T-helper 1 cell treated with Interleukin-12 subunit alpha and Interleukin-12 subunit beta and Interleukin-4 antibody, amounts not matched to agents 30 μg/mL and 1 μg/mL, for 36 hours (primary cell): Measurements from ENCODE around the gene PTCRA.
A peak's percentile ranks its signal among the peaks of the same experiment; 100 is the strongest.
"Not testable (repeated sequence)": the region's sequence is repeated elsewhere in the genome, so short reads cannot be mapped to it uniquely, and the experiment has no call there.

Source experiments
- H3K27ac Mint-ChIP-seq: one replicate; pipeline ENCODE4 v1.8.0; 2021; ENCODE audit warnings: mild to moderate bottlenecking, mixed read lengths
- H3K27me3 Mint-ChIP-seq: one replicate; pipeline ENCODE4 v1.8.0; 2021; ENCODE audit warnings: low read depth, mixed read lengths
- H3K36me3 Mint-ChIP-seq: one replicate; pipeline ENCODE4 v1.8.0; 2021; ENCODE audit warnings: low read depth, mixed read lengths
- H3K4me1 Mint-ChIP-seq: one replicate; pipeline ENCODE4 v1.8.0; 2021; ENCODE audit warnings: low read depth, mixed read lengths
- H3K4me3 Mint-ChIP-seq: one replicate; pipeline ENCODE4 v1.8.0; 2021; ENCODE audit warnings: mild to moderate bottlenecking, moderate library complexity, mixed read lengths
- H3K9me3 Mint-ChIP-seq: one replicate; pipeline ENCODE4 v1.8.0; 2021; ENCODE audit warnings: mixed read lengths

PTCRA gene, protein sequence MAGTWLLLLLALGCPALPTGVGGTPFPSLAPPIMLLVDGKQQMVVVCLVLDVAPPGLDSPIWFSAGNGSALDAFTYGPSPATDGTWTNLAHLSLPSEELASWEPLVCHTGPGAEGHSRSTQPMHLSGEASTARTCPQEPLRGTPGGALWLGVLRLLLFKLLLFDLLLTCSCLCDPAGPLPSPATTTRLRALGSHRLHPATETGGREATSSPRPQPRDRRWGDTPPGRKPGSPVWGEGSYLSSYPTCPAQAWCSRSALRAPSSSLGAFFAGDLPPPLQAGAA

DNA sequence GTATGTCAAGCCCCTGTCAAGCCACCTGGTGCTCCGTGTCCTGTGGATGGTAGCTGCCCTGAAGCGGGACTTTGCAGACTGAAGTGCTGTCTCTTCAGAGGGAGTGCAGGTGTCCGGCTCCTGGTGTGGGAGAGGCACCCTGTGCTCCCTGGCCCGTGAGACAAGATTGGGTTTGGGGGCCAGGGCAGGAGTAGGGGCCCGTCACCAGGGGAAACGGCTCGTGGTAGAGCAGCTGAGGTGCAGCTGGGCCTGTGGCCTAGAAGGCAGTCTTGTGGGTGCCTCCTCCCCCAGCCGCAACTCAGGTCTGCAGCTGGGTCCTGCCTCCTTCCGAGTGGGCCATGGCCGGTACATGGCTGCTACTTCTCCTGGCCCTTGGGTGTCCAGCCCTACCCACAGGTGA lies at the start of gene PTCRA:
Gene PTCRA (plus strand): TSS at position 322 of the 400 bp plus-strand sequence. CDS start 17 bp downstream, at position 339.
- Mint-ChIP-seq H3K27me3 (peaks cover 10% of the 10 kb centered on the region), H3K4me1 (peaks cover 4% of the 10 kb centered on the region), H3K9me3 (no peaks in the 10 kb centered on the region), H3K4me3 (no peak within 1 kb of the TSS), H3K36me3 (no peaks in the 10 kb centered on the region), H3K27ac (no peak within 1 kb of the TSS)

DNA sequence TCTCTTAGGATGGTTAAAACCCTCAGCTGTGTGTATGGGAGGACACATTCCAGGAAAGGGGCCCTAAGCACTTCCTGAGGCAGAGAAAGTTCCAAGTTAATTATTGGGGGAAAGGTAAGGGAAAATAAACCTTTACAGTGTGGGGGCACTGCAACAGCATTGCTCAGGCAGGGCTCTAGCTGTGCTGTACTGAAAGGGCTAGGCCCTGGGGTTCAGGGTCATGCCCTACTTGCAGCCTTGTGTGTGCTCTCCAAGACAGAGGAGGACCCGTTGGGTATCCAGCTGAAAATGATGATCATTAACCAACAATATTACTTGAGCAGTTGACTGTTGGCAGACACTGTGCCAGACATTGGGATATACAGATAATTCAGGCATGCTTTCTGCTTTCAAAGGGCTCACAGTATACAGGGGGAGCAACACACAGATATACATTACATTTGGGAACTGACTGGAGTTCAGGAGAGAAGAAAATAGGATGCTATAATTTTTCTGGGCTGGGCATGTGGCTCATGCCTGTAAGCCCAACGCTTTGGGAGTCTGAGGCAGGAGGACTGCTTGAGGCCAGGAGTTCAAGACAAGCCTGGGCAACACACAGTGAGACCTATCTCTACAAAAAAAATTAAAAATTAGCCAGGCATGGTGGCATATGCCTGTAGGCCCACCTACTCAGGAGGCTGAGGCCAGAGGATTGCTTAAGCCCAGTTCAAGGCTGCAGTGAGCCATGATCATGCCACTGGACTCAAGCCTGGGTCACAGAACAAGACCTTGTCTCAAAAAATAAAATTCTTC lies 45.5 kb upstream of the PTCRA start:
- H3K4me1 Mint-ChIP-seq: peaks cover 4% of the 10 kb centered on the region
- H3K9me3 Mint-ChIP-seq: no peaks in the 10 kb centered on the region
- H3K27ac Mint-ChIP-seq: no peak overlapping the region
- H3K36me3 Mint-ChIP-seq: peaks cover 16% of the 10 kb centered on the region
- H3K27me3 Mint-ChIP-seq: no peaks in the 10 kb centered on the region
- no peak overlapping the region for H3K4me3 Mint-ChIP-seq

DNA sequence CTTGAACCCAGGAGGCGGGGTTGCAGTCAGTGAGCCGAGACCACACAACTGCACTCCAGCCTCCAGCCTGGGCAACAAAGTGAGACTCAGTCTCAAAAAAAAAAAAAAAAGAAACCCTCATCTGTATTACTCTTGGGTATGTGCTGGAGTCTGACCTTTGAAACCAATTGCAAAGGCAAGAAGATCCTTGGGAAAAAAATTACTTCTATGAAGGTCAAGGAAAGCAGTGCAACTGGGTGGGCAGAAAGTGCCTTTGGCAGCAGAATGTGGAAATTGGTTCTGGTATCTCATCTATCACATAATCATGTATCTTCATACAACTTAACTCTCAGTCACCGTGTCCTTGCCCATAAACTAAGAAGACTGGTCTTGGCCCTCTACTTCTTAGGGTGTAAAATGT lies 44.1 kb upstream of the PTCRA start:
- Mint-ChIP-seq H3K27me3 (no peaks in the 10 kb centered on the region), H3K36me3 (peaks cover 9% of the 10 kb centered on the region), H3K4me3 (no peak overlapping the region), H3K27ac (no peak overlapping the region), H3K9me3 (no peaks in the 10 kb centered on the region), H3K4me1 (peaks cover 4% of the 10 kb centered on the region)

DNA sequence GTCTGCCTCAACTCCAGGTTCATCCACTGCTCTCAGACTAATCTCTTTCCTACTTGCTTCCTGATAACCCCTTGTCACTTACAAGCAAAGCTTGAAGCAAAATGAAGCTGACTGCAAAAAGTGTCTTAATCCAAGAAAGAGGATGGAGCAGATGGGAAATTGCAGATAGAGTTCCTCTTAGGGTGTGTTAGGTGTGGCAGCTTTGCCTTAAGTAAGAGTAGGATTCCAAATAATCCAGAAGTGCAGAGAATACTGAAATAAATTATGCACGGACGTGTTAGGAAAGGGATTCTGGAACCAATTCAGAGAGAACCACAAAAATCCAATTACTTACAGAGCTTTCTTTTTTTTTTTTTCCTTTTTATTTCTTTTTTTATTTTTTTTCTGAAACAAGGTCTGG lies 42.5 kb upstream of the PTCRA start:
- Mint-ChIP-seq H3K27ac (peak overlapping the region; percentile 29), H3K4me3 (no peak overlapping the region), H3K9me3 (no peaks in the 10 kb centered on the region), H3K36me3 (no peaks in the 10 kb centered on the region), H3K27me3 (no peaks in the 10 kb centered on the region), H3K4me1 (peaks cover 2% of the 10 kb centered on the region)

DNA sequence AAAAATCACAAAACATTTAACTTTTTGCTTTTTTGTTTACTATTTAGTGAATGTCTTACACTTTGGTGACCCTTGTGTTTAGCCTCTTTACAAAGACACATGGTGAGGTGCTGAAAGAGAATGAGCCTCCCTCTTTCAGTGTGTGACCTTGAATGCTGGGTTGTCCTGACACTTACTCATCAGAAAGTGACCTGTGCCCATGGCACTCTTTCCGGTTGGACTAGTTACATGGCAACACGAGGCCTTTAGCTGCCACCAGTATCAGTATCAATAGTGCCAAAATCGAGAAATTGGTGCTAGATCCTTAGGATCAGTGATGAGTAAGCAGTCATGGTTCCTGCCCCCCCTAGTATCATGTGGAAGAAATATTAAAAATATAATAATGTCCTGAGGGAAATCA lies 38.2 kb upstream of the PTCRA start:
- H3K9me3 Mint-ChIP-seq: no peaks in the 10 kb centered on the region
- no peaks in the 10 kb centered on the region for H3K27me3 Mint-ChIP-seq
- H3K36me3 Mint-ChIP-seq: peaks cover 9% of the 10 kb centered on the region
- peaks cover 4% of the 10 kb centered on the region for H3K4me1 Mint-ChIP-seq
- H3K27ac Mint-ChIP-seq: no peak overlapping the region
- no peak overlapping the region for H3K4me3 Mint-ChIP-seq

DNA sequence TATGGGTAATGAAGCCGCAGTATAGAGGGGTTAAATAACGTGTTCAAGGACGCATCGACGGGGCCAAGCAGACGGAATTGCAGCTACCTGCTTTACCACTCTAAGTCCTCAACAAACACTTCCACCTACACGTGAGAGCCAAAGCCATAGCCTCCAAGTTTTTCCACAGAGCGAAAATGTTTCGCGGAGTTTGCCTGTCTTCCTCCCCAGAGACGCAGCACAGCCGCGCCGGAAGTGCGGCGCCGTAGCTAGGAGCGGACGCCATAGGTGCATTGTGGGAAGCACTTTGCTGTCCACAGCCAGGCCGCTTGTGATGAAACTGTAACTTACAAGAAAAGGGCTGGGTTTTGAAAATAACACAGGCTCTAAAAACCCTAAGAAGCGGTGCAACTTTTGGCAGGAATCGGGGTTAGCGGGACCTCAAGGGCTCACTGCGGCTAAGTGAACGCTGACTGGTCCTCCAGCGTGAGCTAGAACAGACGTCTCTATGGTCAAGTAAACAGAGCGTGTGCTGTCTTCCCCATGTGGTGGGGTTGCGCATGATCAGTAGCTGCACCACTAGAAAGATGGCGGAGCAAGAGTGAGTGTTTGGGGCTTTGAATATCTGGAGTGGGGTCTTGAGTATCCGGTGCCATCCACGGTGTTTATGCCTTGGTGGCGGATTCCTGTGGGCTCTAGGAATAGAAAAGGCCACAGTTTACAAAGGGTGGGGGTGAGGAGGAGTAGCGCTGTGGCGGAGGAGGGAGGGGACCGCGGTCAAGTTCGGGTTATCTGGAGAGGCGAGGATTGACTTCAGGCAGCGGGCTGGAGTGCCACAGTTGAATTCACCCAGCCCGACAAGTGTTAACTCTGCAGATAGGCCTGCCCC lies 36.2 kb upstream of the PTCRA start, which contains the start of gene RPL7L1:
Gene RPL7L1 (plus strand): TSS at position 245 of the 868 bp plus-strand sequence. CDS start 295 bp downstream, at position 540.
- H3K36me3 Mint-ChIP-seq: peaks cover 23% of the 10 kb centered on the region
- no peaks in the 10 kb centered on the region for H3K27me3 Mint-ChIP-seq
- peak within 1 kb of the TSS; percentile 99 for H3K27ac Mint-ChIP-seq
- H3K9me3 Mint-ChIP-seq: no peaks in the 10 kb centered on the region
- peak within 1 kb of the TSS; percentile 99 for H3K4me3 Mint-ChIP-seq
- peaks cover 6% of the 10 kb centered on the region for H3K4me1 Mint-ChIP-seq

DNA sequence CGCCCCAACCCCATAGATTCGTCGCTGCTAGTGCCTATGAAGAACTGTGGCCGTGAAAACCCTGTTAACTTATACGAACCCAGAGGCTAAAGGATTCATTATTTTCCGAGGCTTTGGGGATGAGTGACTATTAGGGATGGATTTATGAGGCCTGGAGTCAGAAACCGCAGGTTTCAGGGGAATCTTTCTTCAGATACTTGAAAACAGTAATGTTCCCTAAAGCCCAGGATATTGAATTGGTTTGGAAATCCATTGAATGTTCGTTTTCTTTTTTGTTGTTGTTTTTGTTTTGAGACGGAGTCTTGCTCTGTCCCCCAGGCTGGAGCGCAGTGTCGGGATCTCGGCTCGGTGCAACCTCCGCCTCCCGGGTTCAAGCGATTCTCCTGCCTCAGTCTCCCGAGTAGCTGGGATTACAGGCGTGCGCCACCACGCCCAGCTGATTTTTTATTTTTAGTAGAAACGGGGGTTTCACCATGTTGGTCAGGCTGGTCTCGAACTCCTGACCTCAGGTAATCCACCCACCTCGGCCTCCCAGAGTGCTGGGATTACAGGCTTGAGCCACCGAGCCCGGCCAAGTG lies 35.5 kb upstream of the PTCRA start:
- H3K27me3 Mint-ChIP-seq, H3K9me3 Mint-ChIP-seq, H3K4me1 Mint-ChIP-seq: not testable (repeated sequence)
- Mint-ChIP-seq H3K36me3 (peaks cover 25% of the 10 kb centered on the region), H3K4me3 (peak overlapping the region; percentile 99), H3K27ac (peak overlapping the region; percentile 99)

DNA sequence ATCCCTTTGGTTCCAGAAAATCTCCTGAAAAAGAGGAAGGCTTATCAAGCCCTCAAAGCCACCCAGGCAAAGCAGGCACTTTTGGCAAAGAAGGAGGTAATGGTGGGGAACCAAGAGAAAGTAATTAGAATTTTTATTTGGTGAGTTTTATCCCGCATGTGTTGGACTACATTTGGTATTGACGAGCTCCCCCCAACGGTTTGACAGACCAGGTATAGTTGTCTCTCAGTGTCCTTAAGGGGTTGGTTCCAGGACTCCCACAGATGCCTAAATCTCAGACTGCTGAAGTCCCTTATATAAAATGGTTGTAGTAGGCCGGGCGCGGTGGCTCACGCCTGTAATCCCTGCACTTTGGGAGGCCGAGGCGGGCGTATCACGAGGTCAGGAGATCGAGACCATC lies 35.0 kb upstream of the PTCRA start:
- peak overlapping the region; percentile 99 for H3K27ac Mint-ChIP-seq
- peak overlapping the region; percentile 99 for H3K4me3 Mint-ChIP-seq
- peaks cover 29% of the 10 kb centered on the region for H3K36me3 Mint-ChIP-seq
- not testable (repeated sequence) for H3K4me1 Mint-ChIP-seq, H3K9me3 Mint-ChIP-seq, H3K27me3 Mint-ChIP-seq

DNA sequence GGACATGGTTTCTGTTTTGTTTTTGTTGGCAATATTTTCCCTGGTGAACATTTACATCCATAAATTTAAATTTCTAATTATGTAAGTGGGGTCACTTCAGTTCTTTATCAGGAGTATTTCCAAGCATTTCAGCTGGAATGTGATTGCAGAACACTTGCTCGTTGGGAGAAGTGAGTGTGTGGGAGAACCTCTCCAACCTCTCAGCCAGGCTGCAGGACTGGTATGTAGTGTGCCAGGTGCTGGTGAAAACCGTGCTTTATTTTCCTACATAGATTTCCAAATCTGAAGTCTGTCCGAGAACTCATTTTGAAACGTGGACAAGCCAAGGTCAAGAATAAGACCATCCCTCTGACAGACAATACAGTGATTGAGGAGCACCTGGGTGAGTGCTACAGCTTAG lies 30.2 kb upstream of the PTCRA start:
- Mint-ChIP-seq H3K27me3 (no peaks in the 10 kb centered on the region), H3K27ac (no peak overlapping the region), H3K36me3 (peaks cover 34% of the 10 kb centered on the region), H3K9me3 (no peaks in the 10 kb centered on the region), H3K4me1 (peaks cover 12% of the 10 kb centered on the region), H3K4me3 (no peak overlapping the region)

DNA sequence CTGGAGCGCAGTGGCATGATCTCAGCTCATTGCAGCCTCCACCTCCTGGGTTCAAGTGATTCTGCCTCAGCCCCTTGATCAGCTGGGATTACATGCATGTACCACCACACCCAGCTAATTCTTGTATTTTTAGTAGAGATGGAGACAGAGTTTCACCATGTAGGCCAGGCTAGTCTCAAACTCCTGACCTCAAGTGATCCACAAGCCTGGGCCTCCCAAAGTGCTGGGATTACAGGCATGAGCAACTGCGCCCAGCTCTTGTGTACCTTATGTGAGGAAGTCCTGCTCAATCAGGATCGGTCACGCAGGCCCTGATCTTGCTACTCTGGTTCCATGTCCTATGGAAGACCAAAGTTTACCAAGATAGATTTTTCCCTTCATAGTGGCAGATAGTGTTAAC lies 27.7 kb upstream of the PTCRA start:
- peaks cover 31% of the 10 kb centered on the region for H3K36me3 Mint-ChIP-seq
- H3K4me3 Mint-ChIP-seq, H3K9me3 Mint-ChIP-seq, H3K27me3 Mint-ChIP-seq, H3K27ac Mint-ChIP-seq: not testable (repeated sequence)
- peaks cover 15% of the 10 kb centered on the region for H3K4me1 Mint-ChIP-seq

DNA sequence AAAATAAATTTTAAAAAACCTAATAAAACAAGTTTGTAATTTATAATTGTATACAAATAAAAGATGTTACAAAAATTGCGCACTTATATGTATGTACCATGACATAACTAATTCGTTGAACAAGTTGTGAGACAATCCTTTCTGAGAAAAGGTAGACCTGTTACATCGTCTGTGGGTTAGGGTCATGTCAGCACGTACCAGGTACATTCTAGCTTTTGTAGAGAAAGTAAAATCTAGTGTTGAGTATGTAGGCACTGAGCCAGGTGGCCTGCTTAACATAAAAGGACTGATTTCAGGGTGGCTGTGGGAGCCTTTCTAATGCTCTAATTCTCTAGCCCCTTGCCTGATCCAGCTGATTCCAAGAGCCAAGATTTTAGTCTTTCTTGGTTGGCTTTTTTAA lies 26.0 kb upstream of the PTCRA start:
- Mint-ChIP-seq H3K27me3 (no peaks in the 10 kb centered on the region), H3K27ac (peak overlapping the region; percentile 92), H3K36me3 (peaks cover 18% of the 10 kb centered on the region), H3K4me3 (peak overlapping the region; percentile 92), H3K4me1 (peaks cover 14% of the 10 kb centered on the region), H3K9me3 (no peaks in the 10 kb centered on the region)

DNA sequence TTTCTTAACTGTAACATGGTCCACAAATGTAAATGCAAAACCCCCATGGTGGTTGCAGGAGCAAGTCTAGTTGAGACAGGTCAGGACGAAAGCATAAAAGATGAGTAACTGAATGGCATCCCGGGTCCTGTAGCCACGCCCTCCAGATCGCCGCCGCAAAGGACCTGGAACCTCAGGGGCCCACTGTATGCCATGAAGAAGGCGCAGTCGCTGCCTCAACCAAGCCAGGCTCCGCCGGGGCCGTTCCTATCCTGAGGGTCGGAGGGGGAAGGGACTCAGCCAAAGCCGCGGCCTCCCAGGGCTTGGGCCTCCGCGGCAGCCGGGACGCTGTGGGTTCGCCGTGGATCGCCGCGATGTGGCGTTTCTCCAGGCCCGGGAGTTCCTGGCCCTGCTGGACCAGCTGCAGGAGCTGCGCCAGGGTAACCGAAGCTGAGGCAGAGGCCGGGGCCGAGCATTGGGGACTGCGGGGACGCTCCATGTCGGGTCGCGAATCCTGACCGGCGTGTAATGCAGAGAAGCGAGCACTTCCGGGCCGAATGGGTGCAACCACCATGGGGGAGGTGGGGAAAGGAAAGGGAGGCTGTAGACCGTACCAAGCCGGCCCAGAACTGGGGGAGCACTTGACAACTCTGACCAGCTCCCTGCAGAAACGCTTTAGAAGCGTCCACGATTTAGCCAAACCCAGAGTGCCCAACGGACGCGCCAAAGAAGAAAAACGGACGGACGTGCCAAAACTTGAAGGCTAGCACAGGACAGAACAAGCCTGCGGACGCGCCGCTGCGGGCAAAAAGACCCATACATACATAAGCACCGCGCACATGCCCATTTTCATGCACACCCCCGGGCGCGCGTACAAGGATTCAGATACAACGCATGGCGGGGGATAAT lies 25.3 kb upstream of the PTCRA start:
- Mint-ChIP-seq H3K9me3 (no peaks in the 10 kb centered on the region), H3K36me3 (peaks cover 17% of the 10 kb centered on the region), H3K27ac (peak overlapping the region; percentile 92), H3K27me3 (no peaks in the 10 kb centered on the region), H3K4me3 (peak overlapping the region; percentile 92), H3K4me1 (peaks cover 14% of the 10 kb centered on the region)

DNA sequence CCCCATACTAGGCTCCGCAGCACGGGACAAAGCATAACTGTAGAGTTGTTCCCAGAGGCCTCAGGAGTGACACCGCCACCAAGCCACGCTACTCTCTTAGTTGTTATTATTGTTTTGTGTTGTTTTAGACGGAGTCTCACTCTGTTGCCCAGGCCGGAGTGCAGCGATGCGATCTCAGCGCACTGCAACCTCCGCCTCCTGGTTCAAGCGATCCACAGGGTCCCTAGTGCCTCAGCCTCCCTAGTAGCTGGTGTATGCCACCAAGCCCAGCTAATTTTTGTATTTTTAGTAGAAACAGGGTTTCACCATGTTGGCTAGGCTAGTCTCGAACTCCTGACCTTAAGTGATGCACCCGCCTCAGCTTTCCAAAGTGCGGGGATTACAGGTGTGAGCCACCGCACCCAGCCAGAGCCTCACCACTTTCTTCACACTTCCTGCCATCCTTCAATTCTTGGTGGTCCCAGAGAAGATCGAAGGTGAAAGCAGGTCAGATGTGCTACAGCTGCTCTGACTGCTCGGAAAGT lies 24.6 kb upstream of the PTCRA start:
- Mint-ChIP-seq H3K9me3 (no peaks in the 10 kb centered on the region), H3K36me3 (peaks cover 10% of the 10 kb centered on the region), H3K27ac (peak overlapping the region; percentile 92), H3K4me3 (peak overlapping the region; percentile 92), H3K27me3 (no peaks in the 10 kb centered on the region), H3K4me1 (peaks cover 14% of the 10 kb centered on the region)
